Stimulated activated CD8-positive, alpha-beta memory T cell treated with anti-CD3 and anti-CD28 coated beads, Interleukin-15, amount 100 ng/mL, for 48 hours (primary cell): ENCODE results near the gene ICAM4.
"Not testable (repeated sequence)": the region's sequence is repeated elsewhere in the genome, so short reads cannot be mapped to it uniquely, and the experiment has no call there.

ENCODE experiments used
- DNase-seq, 2 donors: peaks; one replicate each; pipeline ENCODE4 v3.0.0-alpha.2; 2020; ENCODE audit warnings: low read depth in 2 of 2

The ICAM4 gene

GRCh38 chr19:10286803-10287737 lies at the start of gene ICAM4:
Gene ICAM4, plus strand, starts transcription at chr19:10286955. Its CDS starts 58 bp downstream, at chr19:10287013.
- no peak for DNase-seq

- DNase-seq, result no peak
Measured at GRCh38 chr19:10237702-10238101, 49.1 kb upstream of the ICAM4 start.

GRCh38 chr19:10238172-10238783 lies 48.5 kb upstream of the ICAM4 start:
- no peak for DNase-seq

DNA sequence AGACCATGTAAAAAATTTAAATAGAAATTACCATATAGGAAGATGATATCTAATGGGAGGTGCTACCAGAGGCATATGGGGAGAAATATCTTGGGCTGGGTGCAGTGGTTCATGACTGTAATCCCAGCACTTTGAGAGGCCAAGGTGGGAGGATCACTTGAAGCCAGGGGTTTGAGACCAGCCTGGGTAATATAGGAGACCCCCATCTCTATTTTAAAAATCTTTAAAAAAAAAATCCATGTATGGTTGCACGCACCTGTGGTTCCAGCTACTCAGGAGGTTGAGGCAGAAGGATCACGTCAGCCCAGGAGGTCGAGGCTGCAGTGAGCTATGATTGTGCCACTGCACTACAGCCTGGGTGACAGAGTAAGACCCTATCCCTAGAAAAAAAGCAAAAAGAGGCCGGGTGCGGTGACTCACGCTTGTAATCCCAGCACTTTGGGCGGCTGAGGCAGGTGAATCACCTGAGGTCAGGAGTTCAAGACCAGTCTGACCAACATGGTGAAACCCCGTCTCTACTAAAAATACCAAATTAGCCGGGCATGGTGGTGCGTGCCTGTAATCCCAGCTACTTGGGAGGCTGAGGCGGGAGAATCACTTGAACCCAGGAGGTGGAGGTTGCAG lies 44.8 kb upstream of the ICAM4 start:
- not testable (repeated sequence) for DNase-seq

- no peak for DNase-seq
Measured at GRCh38 chr19:10243606-10244005, 43.1 kb upstream of the ICAM4 start.

DNA sequence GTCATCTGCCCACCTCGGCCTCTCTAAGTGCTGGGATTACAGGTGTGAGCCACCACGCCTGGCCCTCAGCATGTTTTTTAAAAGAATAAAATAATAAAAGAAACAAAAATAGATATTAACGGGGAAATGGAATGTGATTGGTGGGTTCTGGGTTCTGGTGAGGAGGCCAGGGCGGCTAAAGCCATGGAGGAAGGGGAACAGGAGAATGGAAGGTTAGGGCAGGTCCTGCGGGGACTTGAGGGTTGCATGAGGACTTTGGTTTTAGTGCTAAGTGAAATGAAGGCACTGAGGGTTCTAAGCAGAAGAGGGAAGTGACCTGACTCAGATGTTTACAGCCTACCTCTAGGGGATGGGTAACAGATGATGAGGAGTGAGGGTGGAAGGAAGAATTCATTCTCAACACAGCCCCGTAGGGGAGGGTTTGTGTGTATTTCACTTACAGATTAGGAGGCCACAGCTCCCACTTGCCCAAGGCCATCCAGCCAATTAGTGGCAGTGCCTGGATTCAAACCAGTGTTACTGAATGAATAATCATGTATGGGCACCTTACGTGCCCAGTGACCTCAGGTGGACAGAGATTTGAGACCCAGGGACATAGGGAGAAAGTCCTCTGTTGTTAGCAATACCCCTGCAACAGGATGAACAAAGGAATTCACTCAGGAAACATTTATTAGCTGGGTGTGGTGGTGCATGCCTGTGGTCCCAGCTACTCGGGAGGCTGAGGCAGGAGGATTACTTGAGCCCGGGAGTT lies 41.4 kb upstream of the ICAM4 start:
- no peak for DNase-seq

DNA sequence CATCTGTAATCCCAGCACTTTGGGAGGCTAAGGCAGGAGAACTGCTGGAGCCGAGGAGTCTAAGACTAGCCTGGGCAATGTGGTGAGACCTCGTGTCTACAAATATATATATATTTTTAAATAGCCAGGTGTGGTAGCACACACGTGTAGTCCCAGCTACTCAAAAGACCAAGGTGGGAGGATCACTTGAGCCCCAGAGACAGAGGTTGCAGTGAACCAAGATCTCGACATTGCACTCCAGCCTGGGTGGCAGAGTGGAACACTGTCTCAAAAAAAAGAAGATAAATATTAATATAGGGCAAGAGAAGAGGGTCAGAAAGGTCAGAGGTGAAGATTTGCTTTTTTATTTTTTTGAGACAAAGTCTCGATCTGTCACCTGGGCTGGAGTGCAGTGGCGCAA lies 40.2 kb upstream of the ICAM4 start:
- no peak for DNase-seq

GRCh38 chr19:10251792-10252694 lies 34.7 kb upstream of the ICAM4 start, which contains the start of gene MRPL4:
Gene MRPL4, plus strand, starts transcription at chr19:10252214. Its CDS starts 40 bp downstream, at chr19:10252254.
- DNase-seq, result peak; percentile 93 to 94

GRCh38 chr19:10252707-10253106 lies 34.0 kb upstream of the ICAM4 start:
- no peak for DNase-seq

GRCh38 chr19:10254244-10254643 lies 32.5 kb upstream of the ICAM4 start:
- DNase-seq, result no peak

DNA sequence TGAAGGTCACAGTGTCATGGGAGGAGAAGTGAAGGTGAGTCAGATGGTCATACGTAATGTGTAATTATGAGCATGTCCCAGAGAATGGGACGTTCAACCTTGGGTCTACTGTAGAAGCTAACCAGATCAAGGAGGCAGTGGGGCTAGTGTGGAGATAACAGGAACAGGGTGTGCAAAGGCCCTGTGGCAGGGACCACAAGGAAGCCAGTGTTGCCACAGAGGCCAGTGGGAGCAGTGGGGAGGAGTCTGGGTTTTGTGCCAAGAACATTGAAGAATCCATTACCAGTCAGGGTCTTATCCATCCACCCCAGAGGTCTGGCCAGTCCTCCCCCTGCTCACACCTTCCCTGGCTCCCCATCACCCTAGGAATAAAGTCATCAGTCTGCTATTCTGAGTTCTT lies 31.4 kb upstream of the ICAM4 start:
- DNase-seq, result no peak

DNA sequence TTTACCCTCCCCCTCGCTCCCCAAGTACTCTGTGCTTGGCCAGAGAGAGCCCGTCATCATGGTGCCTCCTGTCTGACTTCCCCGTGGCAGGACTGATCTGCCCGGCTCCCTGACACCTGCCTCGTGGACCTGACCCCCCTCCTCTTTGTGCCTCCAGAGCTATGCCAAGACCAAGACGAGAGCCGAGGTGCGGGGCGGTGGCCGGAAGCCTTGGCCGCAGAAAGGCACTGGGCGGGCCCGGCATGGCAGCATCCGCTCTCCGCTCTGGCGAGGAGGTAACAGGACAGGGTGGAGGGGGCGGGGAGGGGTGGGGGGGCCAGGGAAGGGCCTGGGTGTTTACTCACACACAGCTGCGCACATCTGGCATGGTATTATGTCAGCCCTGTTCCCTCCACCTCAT lies 30.2 kb upstream of the ICAM4 start:
- no peak for DNase-seq

- no peak for DNase-seq
Measured at GRCh38 chr19:10256970-10257615, 29.7 kb upstream of the ICAM4 start.

- DNase-seq, result no peak
Measured at GRCh38 chr19:10258080-10258710, 28.6 kb upstream of the ICAM4 start.

- peak; percentile 82 to 91 for DNase-seq
Measured at GRCh38 chr19:10259162-10259905, 27.4 kb upstream of the ICAM4 start.

DNA sequence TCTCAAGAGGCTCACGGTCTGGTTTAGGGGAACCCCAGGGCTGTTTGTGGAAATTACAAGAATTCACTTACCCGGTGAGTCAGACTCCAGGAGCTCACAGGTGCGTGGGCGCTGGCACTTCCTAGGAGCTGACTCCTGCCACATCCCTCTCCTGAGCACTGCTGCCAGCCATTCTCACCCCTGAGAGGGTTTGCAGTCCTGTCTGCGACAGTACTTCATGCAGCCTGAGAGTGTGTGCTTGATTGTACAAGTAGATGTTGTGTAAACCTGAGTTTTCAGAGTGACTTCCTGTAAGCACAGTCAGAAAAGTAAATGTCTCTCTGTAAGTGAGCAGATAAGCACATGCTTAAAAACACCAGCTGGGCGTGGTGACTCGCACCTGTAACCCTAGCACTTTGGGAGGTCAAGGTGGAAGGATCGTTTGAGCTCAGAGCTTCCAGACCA lies 26.6 kb upstream of the ICAM4 start:
- DNase-seq, result peak; percentile 65 to 67

DNA sequence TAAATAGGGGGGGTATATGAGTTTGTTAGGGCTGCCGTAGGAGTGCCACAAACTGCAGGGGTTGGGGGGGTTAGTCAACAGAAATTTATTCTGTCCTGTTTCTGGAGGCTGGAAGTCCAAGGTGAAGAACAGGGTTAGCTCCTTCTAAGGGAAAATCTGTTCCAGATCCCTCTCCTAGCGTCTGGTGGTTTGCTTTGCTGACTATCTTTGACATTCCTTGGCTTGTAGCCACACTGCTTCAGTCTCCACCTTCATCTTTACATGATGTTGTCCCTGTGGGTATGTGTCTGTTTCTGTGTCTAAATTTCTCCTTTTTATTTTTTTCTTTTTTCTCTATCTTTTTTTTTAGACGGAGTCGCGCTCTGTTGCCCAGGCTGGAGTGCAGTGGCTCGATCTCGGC lies 24.0 kb upstream of the ICAM4 start:
- DNase-seq, result no peak

- DNase-seq, result no peak
Measured at GRCh38 chr19:10266706-10267105, 20.0 kb upstream of the ICAM4 start.

GRCh38 chr19:10268071-10268470 lies 18.7 kb upstream of the ICAM4 start:
- DNase-seq, result no peak
